Breast epithelium (tissue), 4 donors: Measurements from ENCODE around the gene AK1. TPM values are rescaled to one million over a fixed set of nuclear protein-coding genes. Genes with fewer than 3 reads are reported as not detected.
"Not testable (repeated sequence)": the region's sequence is repeated elsewhere in the genome, so short reads cannot be mapped to it uniquely, and the experiment has no call there.

Experiments
- DNase-seq, 2 donors: peaks; one replicate each; pipeline ENCODE4 v3.0.0-alpha.2; 2019; ENCODE audit warnings: low spot score in 2 of 2
- H3K27ac ChIP-seq, 2 donors: fragments of 200-600 bp; sonication (generic) in 1 of 2; one replicate each; pipeline ENCODE4 v1.5.1; 2016 to 2019; ENCODE audit warnings: mild to moderate bottlenecking in 1 of 2
- H3K27me3 ChIP-seq, 2 donors: fragments of 200-600 bp; sonication (generic) in 1 of 2; one replicate each; pipeline versions ENCODE4 v1.5.1 to v1.6.0; 2017 to 2019; ENCODE audit warnings: control low read depth in 1 of 2, mild to moderate bottlenecking in 1 of 2
- H3K36me3 ChIP-seq: fragments of 200-600 bp; one replicate; pipeline ENCODE4 v1.5.1; 2019
- H3K4me1 ChIP-seq, 2 donors: fragments of 200-600 bp; sonication (generic); one replicate each; pipeline ENCODE4 v1.5.1; 2016 to 2019; ENCODE audit warnings: control low read depth in 1 of 2
- H3K4me3 ChIP-seq, 3 donors: fragments of 200-600 bp; sonication (generic); 1 replicate in 2 of 3; 2 replicates in 1 of 3; pipeline ENCODE4 v1.5.1; 2016 to 2019; ENCODE audit warnings: mild to moderate bottlenecking in 3 of 3, moderate library complexity in 2 of 3
- H3K9me3 ChIP-seq, 2 donors: fragments of 200-600 bp; sonication (generic) in 1 of 2; one replicate each; pipeline ENCODE4 v1.5.1; 2016 to 2019; ENCODE audit warnings: control low read depth in 1 of 2
- POLR2A ChIP-seq: fragments of 450-650 bp; IDR thresholded peaks from one replicate; pipeline ENCODE4 v1.6.1; 2016; ENCODE audit warnings: antibody characterized with exemption, mild to moderate bottlenecking, moderate library complexity
- POLR2AphosphoS5 ChIP-seq, 3 donors: sonication (generic); formaldehyde crosslinking; IDR thresholded peaks; one replicate each; pipeline ENCODE4 v1.6.1; 2017; ENCODE audit warnings: antibody characterized with exemption in 3 of 3
- intact Hi-C: fragments of 100-400 bp; cut with DNase I; formaldehyde crosslinking; loops from one replicate; pipeline ENCODE4 v1.15.1; 2023; ENCODE audit warnings: low total_unique reads
- total RNA-seq, 3 donors: library from RNA; depleted of rRNA; stranded (reverse); fragments of >200 nt; gene quantifications; one replicate each; pipeline ENCODE4 v1.1.0, GENCODE V29; 2016
- TF ChIP-seq, protein P1 (sequence below), 3 donors: fragments of 450-650 bp; IDR thresholded peaks; one replicate each; pipeline ENCODE4 v1.5.1; 2016 to 2017; ENCODE audit warnings: antibody characterized with exemption in 3 of 3, mild to moderate bottlenecking in 3 of 3, moderate library complexity in 3 of 3

Gene AK1
- total RNA-seq, 3 donors from 2014 or later, result 23.5 to 30.2 (median 23.6) TPM

DNA sequence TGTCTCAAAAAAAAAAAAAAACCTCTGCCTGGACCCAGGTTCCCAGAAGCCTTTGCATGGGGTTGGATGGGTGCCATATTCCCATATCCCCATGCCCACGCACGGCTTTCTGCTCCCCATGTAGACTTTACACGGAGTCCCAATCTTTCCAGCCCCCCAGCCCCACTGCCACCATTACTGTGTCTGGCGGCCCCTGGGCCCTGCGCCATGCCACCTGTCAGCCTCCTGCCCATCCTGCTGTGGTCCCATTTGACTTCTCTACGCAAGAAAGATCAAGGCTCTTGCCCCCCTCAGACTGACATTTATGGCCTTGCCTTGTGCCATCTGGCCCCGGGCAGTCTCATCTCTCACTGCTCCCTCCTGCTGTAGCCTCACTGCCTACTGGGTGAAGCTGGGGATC lies 6.5 kb upstream of the AK1 start:
- intact Hi-C loops, result no loop called here

DNA sequence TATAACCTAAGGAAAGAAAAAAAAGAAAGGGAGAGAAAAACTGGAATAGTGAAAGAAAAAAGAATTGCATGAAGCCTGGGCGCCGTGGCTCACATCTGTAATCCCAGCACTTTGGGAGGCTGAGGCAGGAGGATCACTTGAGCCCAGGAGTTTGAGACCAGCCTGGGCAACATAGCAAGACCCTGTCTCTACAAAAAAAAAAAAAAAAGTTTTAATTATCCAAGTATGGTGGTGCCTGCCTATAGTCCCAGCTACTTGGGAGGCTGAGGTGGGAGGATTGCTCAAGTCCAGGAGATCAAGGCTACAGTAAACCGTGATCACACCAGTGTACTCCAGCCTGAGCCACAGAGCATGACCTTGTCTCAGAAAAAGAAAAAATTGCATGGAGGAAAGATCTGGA lies 4.2 kb upstream of the AK1 start:
- not testable (repeated sequence) for H3K4me3 ChIP-seq, DNase-seq, H3K4me1 ChIP-seq, H3K27me3 ChIP-seq, H3K36me3 ChIP-seq, H3K27ac ChIP-seq, H3K9me3 ChIP-seq
- intact Hi-C loops, result loop anchor here (2.0 kb wide), 1 partner anchor 61 kb away; no protein-coding TSS in a partner anchor

More for the DNA sequence above, 6.5 kb upstream of the AK1 start:
- no peaks in the 10 kb centered on the region for H3K27me3 ChIP-seq
- TF ChIP-seq POLR2A (no peak), POLR2AphosphoS5 (IDR thresholded peaks at IDR 0.05) (no peak)
- TF ChIP-seq, protein P1, sequence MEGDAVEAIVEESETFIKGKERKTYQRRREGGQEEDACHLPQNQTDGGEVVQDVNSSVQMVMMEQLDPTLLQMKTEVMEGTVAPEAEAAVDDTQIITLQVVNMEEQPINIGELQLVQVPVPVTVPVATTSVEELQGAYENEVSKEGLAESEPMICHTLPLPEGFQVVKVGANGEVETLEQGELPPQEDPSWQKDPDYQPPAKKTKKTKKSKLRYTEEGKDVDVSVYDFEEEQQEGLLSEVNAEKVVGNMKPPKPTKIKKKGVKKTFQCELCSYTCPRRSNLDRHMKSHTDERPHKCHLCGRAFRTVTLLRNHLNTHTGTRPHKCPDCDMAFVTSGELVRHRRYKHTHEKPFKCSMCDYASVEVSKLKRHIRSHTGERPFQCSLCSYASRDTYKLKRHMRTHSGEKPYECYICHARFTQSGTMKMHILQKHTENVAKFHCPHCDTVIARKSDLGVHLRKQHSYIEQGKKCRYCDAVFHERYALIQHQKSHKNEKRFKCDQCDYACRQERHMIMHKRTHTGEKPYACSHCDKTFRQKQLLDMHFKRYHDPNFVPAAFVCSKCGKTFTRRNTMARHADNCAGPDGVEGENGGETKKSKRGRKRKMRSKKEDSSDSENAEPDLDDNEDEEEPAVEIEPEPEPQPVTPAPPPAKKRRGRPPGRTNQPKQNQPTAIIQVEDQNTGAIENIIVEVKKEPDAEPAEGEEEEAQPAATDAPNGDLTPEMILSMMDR (IDR thresholded peaks at IDR 0.05), result no peak
- no peak overlapping the region for H3K4me3 ChIP-seq
- H3K9me3 ChIP-seq, result no peaks in the 10 kb centered on the region
- peaks cover 6% of the 10 kb centered on the region for H3K36me3 ChIP-seq
- peak overlapping the region; percentile 15 to 71 for H3K27ac ChIP-seq
- H3K4me1 ChIP-seq, result peaks cover 0 to 3% of the 10 kb centered on the region in 2 donors
- DNase-seq, result no peak

DNA sequence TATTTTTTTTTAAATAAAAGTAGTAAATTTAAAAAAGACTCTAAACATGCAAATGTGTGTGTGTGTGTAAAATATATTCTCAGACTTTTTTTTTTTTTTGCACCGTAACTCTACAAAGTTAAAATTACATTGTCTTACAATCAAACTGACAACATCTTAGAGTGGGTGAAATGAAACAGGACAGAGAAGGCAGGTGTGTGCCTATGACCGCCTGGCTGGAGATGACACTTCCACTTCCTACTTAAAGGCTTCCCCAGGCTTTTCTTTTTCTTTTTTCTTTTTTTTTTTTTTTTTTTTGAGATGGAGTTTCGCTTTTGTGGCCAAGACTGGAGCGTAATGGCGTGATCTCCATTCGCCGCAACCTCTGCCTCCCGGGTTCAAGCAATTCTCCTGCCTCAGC lies 2.7 kb upstream of the AK1 start:
- peaks cover 6 to 7% of the 10 kb centered on the region in 2 donors for H3K4me1 ChIP-seq
- no peak overlapping the region for H3K4me3 ChIP-seq
- intact Hi-C loops, result loop anchor here (2.0 kb wide), 1 partner anchor 63 kb away; no protein-coding TSS in a partner anchor
- TF ChIP-seq, protein P1 (IDR thresholded peaks at IDR 0.05), result no peak
- no peak for TF ChIP-seq POLR2AphosphoS5 (IDR thresholded peaks at IDR 0.05)
- TF ChIP-seq POLR2A, result no peak
- no peak for DNase-seq
- no peaks in the 10 kb centered on the region for H3K9me3 ChIP-seq
- no peaks in the 10 kb centered on the region for H3K27me3 ChIP-seq
- H3K36me3 ChIP-seq, result no peaks in the 10 kb centered on the region
- H3K27ac ChIP-seq, result no peak overlapping the region

GRCh38 chr9:127878652-127879390 lies 1.3 kb upstream of the AK1 start:
- no peaks in the 10 kb centered on the region for H3K27me3 ChIP-seq
- TF ChIP-seq POLR2AphosphoS5 (IDR thresholded peaks at IDR 0.05) (no peak), POLR2A (no peak)
- TF ChIP-seq, protein P1 (IDR thresholded peaks at IDR 0.05), result no peak
- DNase-seq, result no peak
- H3K9me3 ChIP-seq, result no peaks in the 10 kb centered on the region
- no peaks in the 10 kb centered on the region for H3K36me3 ChIP-seq
- peaks cover 9 to 20% of the 10 kb centered on the region in 2 donors for H3K4me1 ChIP-seq
- intact Hi-C loops, result loop anchor here (10.0 kb wide), 1 partner anchor 94 kb away; the partner anchor contains the start of gene CDK9
- no peak overlapping the region for H3K27ac ChIP-seq
- no peak overlapping the region for H3K4me3 ChIP-seq

- DNase-seq, result no peak
- intact Hi-C loops, result loop anchor here (10.0 kb wide), 1 partner anchor 93 kb away; the partner anchor contains the start of gene CDK9
- peak overlapping the region; percentile 54 to 93 (median 70) for H3K4me3 ChIP-seq
- H3K36me3 ChIP-seq, result no peaks in the 10 kb centered on the region
- H3K27me3 ChIP-seq, result no peaks in the 10 kb centered on the region
- H3K27ac ChIP-seq, result peak overlapping the region; percentile 71 to 87
- peaks cover 9 to 24% of the 10 kb centered on the region in 2 donors for H3K4me1 ChIP-seq
- no peaks in the 10 kb centered on the region for H3K9me3 ChIP-seq
- TF ChIP-seq, protein P1 (IDR thresholded peaks at IDR 0.05), result no peak
- TF ChIP-seq POLR2AphosphoS5 (IDR thresholded peaks at IDR 0.05) (no peak), POLR2A (no peak)
These were observed 651 bp upstream of the AK1 start for GRCh38 chr9:127878001-127878651.
